ENCODE data around the gene RYR3.

GRCh38 chr15:33411596-33412540 is 101.1 kb downstream of the RYR3 start:
- TF ChIP-seq ZEB2 (tag by site-specific recombination; IDR thresholded peaks at IDR 0.05) (no peak), ZNF549 (tag by site-specific recombination; IDR thresholded peaks at IDR 0.05) (no peak), REST (tag by site-specific recombination; IDR thresholded peaks at IDR 0.05) (no peak), CTCF (tag by site-specific recombination; IDR thresholded peaks at IDR 0.05) (no peak), ZNF658 (tag by site-specific recombination; IDR thresholded peaks at IDR 0.05) (no peak), KLF10 (tag by site-specific recombination; IDR thresholded peaks at IDR 0.05) (no peak), ATF2 (tag by site-specific recombination; IDR thresholded peaks at IDR 0.05; ENCODE audit: low read depth) (no peak), GLI4 (tag by site-specific recombination; IDR thresholded peaks at IDR 0.05) (no peak), ZNF155 (tag by site-specific recombination; IDR thresholded peaks at IDR 0.05) (no peak)

Data from HEK293 (cell line).